Measurements from ENCODE around the gene OTOG.

DNA sequence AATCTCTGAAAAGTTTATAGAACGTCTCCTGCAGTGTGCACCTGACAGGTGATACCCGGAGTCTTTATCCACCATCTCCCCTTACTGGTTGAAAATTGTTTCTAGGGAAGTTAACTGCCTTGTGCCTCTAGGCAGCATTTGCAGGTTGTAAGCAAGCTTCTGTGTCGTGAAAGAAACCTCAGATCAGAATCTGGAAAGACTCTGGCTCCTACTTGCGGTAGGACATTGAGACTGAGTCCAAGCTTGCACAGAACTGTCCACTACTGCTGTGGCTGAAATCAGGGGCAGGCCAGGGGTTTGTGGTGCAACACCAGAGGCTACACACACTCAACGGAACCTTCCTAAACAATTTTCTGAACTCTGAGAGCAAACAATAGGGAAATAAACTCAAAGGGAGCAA, 137.5 kb downstream of the OTOG start:
- TF ChIP-seq, protein P1, sequence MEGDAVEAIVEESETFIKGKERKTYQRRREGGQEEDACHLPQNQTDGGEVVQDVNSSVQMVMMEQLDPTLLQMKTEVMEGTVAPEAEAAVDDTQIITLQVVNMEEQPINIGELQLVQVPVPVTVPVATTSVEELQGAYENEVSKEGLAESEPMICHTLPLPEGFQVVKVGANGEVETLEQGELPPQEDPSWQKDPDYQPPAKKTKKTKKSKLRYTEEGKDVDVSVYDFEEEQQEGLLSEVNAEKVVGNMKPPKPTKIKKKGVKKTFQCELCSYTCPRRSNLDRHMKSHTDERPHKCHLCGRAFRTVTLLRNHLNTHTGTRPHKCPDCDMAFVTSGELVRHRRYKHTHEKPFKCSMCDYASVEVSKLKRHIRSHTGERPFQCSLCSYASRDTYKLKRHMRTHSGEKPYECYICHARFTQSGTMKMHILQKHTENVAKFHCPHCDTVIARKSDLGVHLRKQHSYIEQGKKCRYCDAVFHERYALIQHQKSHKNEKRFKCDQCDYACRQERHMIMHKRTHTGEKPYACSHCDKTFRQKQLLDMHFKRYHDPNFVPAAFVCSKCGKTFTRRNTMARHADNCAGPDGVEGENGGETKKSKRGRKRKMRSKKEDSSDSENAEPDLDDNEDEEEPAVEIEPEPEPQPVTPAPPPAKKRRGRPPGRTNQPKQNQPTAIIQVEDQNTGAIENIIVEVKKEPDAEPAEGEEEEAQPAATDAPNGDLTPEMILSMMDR (conservative IDR thresholded peaks at IDR 0.05), result no peak
- TF ChIP-seq EZH2 (IDR thresholded peaks at IDR 0.05; ENCODE audit: low read depth), result no peak
